GM13976 (cell line): Measurements from ENCODE around the gene SDC4.

Source experiments
- DNase-seq: peaks from one replicate; pipeline ENCODE4 v3.0.0; 2012; ENCODE audit warnings: low spot score
- CTCF ChIP-seq: IDR thresholded peaks from 2 replicates; pipeline ENCODE4 v1.5.1; 2012; ENCODE audit warnings: borderline replicate concordance, mild to moderate bottlenecking; ENCODE audit not compliant: insufficient read depth; ENCODE audit errors: extremely low read depth, missing control alignments, control extremely low read depth
- in situ Hi-C: fragments of 300-500 bp; cut with MboI; formaldehyde crosslinking; loops from one replicate; pipeline ENCODE4 v1.12.0; 2022; ENCODE audit warnings: low sequenced_read_pairs, mixed read lengths, inconsistent platforms; ENCODE audit not compliant: unreplicated experiment

SDC4 gene

GRCh38 chr20:45275338-45275737, 72.9 kb downstream of the SDC4 start:
- no peak for TF ChIP-seq CTCF
- no peak for DNase-seq
- in situ Hi-C loops = no loop called here
